K562 (cell line): ENCODE measurements around the gene SAPCD1. TPM values are rescaled to one million over a fixed set of nuclear protein-coding genes. Genes with fewer than 3 reads are reported as not detected.
A peak's percentile ranks its signal among the peaks of the same experiment; 100 is the strongest.

ENCODE experiments used
- ATAC-seq: fragments of 200-7000 bp; cut with Tn5 transposase; 3 replicates; pipeline ENCODE4 v1.9.1; 2020; ENCODE audit warnings: moderate library complexity
- BruUV-seq: library from RNA; stranded (reverse); fragments of 400-500 nt; replicated peaks from 2 replicates; lab custom pipeline; 2021; lab: Mats Ljungman, UMichigan
- CTCF ChIA-PET: fragments of 300-600 bp; formaldehyde crosslinking; extraction: SDS; loops from one replicate; lab custom pipeline; 2021; ENCODE audit warnings: low intra/inter-chr PET ratio; lab: Yijun Ruan, JAX
- POLR2A ChIA-PET: fragments of 300-600, 350-650 bp; sonication (Branson Sonifier 250); formaldehyde crosslinking; extraction: SDS; loops from one replicate; lab custom pipeline; 2021; ENCODE audit warnings: antibody characterized with exemption, inconsistent platforms; lab: Yijun Ruan, JAX
- DNase-seq, 4 experiments: peaks; one replicate each; pipeline versions ENCODE4 v3.0.0 to v3.0.0-alpha.2; 2011 to 2018; ENCODE audit warnings: low spot score in 3 of 4, mixed read lengths in 3 of 4; ENCODE audit errors: extremely low read depth in 1 of 4
- FAIRE-seq: peaks from 2 replicates; lab custom pipeline; 2011; peaks lifted over from hg19 to GRCh38; lab: Jason Lieb, UNC
- H2AFZ ChIP-seq: 2 replicates; pipeline ENCODE4 v1.6.0; 2011; ENCODE audit warnings: low read depth, low read length, control low read depth, inconsistent platforms
- H3K27ac ChIP-seq: fragments of 200-600 bp; 3 replicates; pipeline ENCODE4 v1.8.0; 2011; ENCODE audit warnings: low read depth, mild to moderate bottlenecking, control low read depth, inconsistent platforms, low read length, moderate library complexity, mixed read lengths; ENCODE audit errors: extremely low read depth
- H3K27me3 ChIP-seq, 2 experiments: fragments of 300-600 bp in 1 of 2; 2 replicates in 1 of 2; 3 replicates in 1 of 2; pipeline versions ENCODE4 v1.6.0 to v1.8.0; 2011; ENCODE audit warnings: inconsistent platforms in 2 of 2, low read length in 2 of 2, mild to moderate bottlenecking in 1 of 2, mixed read lengths in 1 of 2, moderate library complexity in 1 of 2; ENCODE audit not compliant: control insufficient read depth in 2 of 2, insufficient read depth in 2 of 2
- H3K36me3 ChIP-seq: fragments of 300-600 bp; 3 replicates; pipeline ENCODE4 v1.8.0; 2011; ENCODE audit warnings: mild to moderate bottlenecking, low read length, inconsistent platforms; ENCODE audit not compliant: control insufficient read depth, insufficient read depth
- H3K4me1 ChIP-seq, 2 experiments: fragments of 200-600 bp in 1 of 2; replicated peaks in 1 of 2; 2 replicates in 1 of 2; 3 replicates in 1 of 2; pipeline versions ENCODE4 v1.5.1 to v1.8.0; 2011; ENCODE audit warnings: inconsistent platforms in 2 of 2, low read length in 2 of 2, mild to moderate bottlenecking in 1 of 2, mixed read lengths in 1 of 2, moderate library complexity in 1 of 2; ENCODE audit not compliant: control insufficient read depth in 2 of 2, insufficient read depth in 2 of 2
- H3K4me2 ChIP-seq: 2 replicates; pipeline ENCODE4 v1.6.1; 2011; ENCODE audit warnings: low read length, control low read depth, inconsistent platforms, mixed read lengths; ENCODE audit not compliant: insufficient read depth
- H3K4me3 ChIP-seq: fragments of 200-600 bp; sonication (generic), shearing (Covaris generic); 2 replicates; pipeline ENCODE4 v1.5.1; 2016; ENCODE audit warnings: control low read depth, inconsistent platforms
- H3K79me2 ChIP-seq: fragments of 200-600 bp; 3 replicates; pipeline ENCODE4 v1.8.0; 2011; ENCODE audit warnings: low read length, inconsistent platforms; ENCODE audit not compliant: control insufficient read depth, insufficient read depth
- H3K9ac ChIP-seq, 2 experiments: 2 replicates each; pipeline versions ENCODE4 v1.6.0 to v1.6.1; 2011; ENCODE audit warnings: low read depth in 2 of 2, low read length in 2 of 2, control low read depth in 1 of 2, inconsistent platforms in 1 of 2, mild to moderate bottlenecking in 1 of 2, mixed read lengths in 1 of 2; ENCODE audit not compliant: insufficient read depth in 1 of 2
- H3K9me1 ChIP-seq: one replicate; pipeline ENCODE4 v1.6.0; 2011; ENCODE audit warnings: inconsistent platforms, mild to moderate bottlenecking, low read length, moderate library complexity; ENCODE audit not compliant: control insufficient read depth, insufficient read depth
- H3K9me3 ChIP-seq: replicated peaks from 2 replicates; pipeline ENCODE4 v1.5.1; 2011; ENCODE audit warnings: low read depth, low read length, inconsistent platforms; ENCODE audit not compliant: control insufficient read depth, insufficient read depth
- H4K20me1 ChIP-seq: replicated peaks from 2 replicates; pipeline ENCODE4 v1.6.1; 2011; ENCODE audit warnings: low read length, inconsistent platforms, mixed read lengths; ENCODE audit not compliant: control insufficient read depth, insufficient read depth
- CBFA2T2 ChIP-seq: fragments of 450-650 bp; conservative IDR thresholded peaks from 2 replicates; pipeline ENCODE4 v1.6.1; 2017; ENCODE audit warnings: mild to moderate bottlenecking
- CCAR2 ChIP-seq: fragments of 200-400 bp; formaldehyde crosslinking; IDR thresholded peaks from 2 replicates; pipeline ENCODE4 v1.6.1; 2017; ENCODE audit warnings: mild to moderate bottlenecking, low read depth, low read length
- CREBBP ChIP-seq: IDR thresholded peaks from one replicate; pipeline ENCODE4 v1.6.1; 2012; ENCODE audit warnings: low read depth, mild to moderate bottlenecking, control low read depth, inconsistent platforms, low read length
- GABPB2 ChIP-seq: fragments of 250-450 bp; sonication (Bioruptor Pico); conservative IDR thresholded peaks from 2 replicates; pipeline ENCODE4 v1.5.1; 2021; ENCODE audit warnings: mild to moderate bottlenecking
- HMGN3 ChIP-seq: IDR thresholded peaks from 2 replicates; pipeline ENCODE4 v1.6.1; 2011; ENCODE audit warnings: borderline replicate concordance, low read depth, mild to moderate bottlenecking, mixed read lengths, low read length; ENCODE audit not compliant: insufficient read length; ENCODE audit errors: extremely low read depth
- RBFOX2 ChIP-seq: fragments of 200-400 bp; formaldehyde crosslinking; IDR thresholded peaks from 2 replicates; pipeline ENCODE4 v1.6.1; 2017; ENCODE audit warnings: low read depth, mild to moderate bottlenecking, low read length, moderate library complexity
- THRA ChIP-seq: fragments of 450-650 bp; IDR thresholded peaks from 2 replicates; pipeline ENCODE4 v1.6.1; 2017; ENCODE audit warnings: mild to moderate bottlenecking, moderate library complexity
- WHSC1 ChIP-seq: IDR thresholded peaks from one replicate; pipeline ENCODE4 v1.6.1; 2012; ENCODE audit warnings: low read length, control low read depth, inconsistent platforms
- ZNF41 ChIP-seq: fragments of 250-450 bp; sonication (Bioruptor Pico); conservative IDR thresholded peaks from 2 replicates; pipeline ENCODE4 v1.4.0; 2020; ENCODE audit warnings: mild to moderate bottlenecking
- ZNF511 ChIP-seq: sonication (generic); formaldehyde crosslinking; IDR thresholded peaks from 2 replicates; pipeline ENCODE4 v1.8.0; 2022; ENCODE audit warnings: mild to moderate bottlenecking, missing genetic modification reagents
- WGBS: fragments of 100-300 bp; shearing (Covaris generic); methylation state at CpG from one replicate; pipeline ENCODE4 v1.1.6; 2016; ENCODE audit warnings: low coverage, mixed read lengths; ENCODE audit not compliant: insufficient coverage; ENCODE audit errors: missing lambda C conversion rate; 5-methylcytosine and 5-hydroxymethylcytosine counted together
- in situ Hi-C: fragments of 300-500 bp; cut with MboI; formaldehyde crosslinking; loops from 4 replicates; pipeline ENCODE4 v1.15.0; 2018; ENCODE audit warnings: inconsistent platforms, mixed read lengths
- intact Hi-C: fragments of 100-400 bp; cut with micrococcal nuclease; formaldehyde crosslinking; loops from 2 replicates; pipeline ENCODE4 v1.14.2; 2022
- polyA plus RNA-seq, 8 experiments: library from polyadenylated mRNA; depleted of rRNA in 4 of 8; stranded (reverse) in 5 of 8; unstranded in 3 of 8; fragments of >200 nt; fragmentation: Nextera tagmentation in 2 of 8; fragmentation: Illumina TruSeq in 1 of 8; extraction: Ambion mirVana in 2 of 8; extraction: Trizol in 1 of 8; gene quantifications; 2 replicates each; pipeline versions ENCODE4 v1.2.1 to v1.2.3, GENCODE V29; 2011 to 2014; ENCODE audit warnings: inconsistent platforms in 1 of 8, missing spikeins in 1 of 8
- total RNA-seq, 7 experiments: library from RNA; depleted of rRNA in 6 of 7; stranded (reverse); fragments of >200 nt in 6 of 7; fragmentation: Illumina TruSeq in 2 of 7; extraction: Trizol in 2 of 7; gene quantifications; 2 replicates each; pipeline versions ENCODE4 v1.2.1 to v1.2.3, GENCODE V29; 2011 to 2021; ENCODE audit warnings: low replicate concordance in 1 of 7

SAPCD1 gene
- total and polyA plus RNA-seq, 9 of the 15 experiments (the other 6 are each of a cell fraction or from before 2014, with no cell fraction given) = 2.6 to 30.2 (median 7.4) TPM

- WGBS = 47% methylated on average over 4 of the region's 4 CpGs
- ATAC-seq = no peak
- intact Hi-C loops (loop anchor here (10.0 kb wide), 1 partner anchor 230 kb away; the partner anchor contains the start of genes ATP6V1G2, DDX39B and NFKBIL1), in situ Hi-C loops (no loop called here)
- Histone ChIP-seq H3K4me2 (0 out of 2 replicates have a peak overlapping the region, but pooled peaks have one; percentile 4), H3K9me3 (no peaks in the 10 kb centered on the region), H3K79me2 (no peaks in the 10 kb centered on the region), H2AFZ (peak overlapping the region; percentile 50), H3K4me1 (peaks cover 47 to 87% of the 10 kb centered on the region in 2 experiments), H3K9me1 (peaks cover 6% of the 10 kb centered on the region), H4K20me1 (no peaks in the 10 kb centered on the region), H3K9ac (peak overlapping the region; percentile 1 to 88; a peak in 3 of 4 replicates), H3K4me3 (no peak overlapping the region), H3K27me3 (no peaks in the 10 kb centered on the region), H3K27ac (peak overlapping the region; percentile 31; the same call in 2 of the 3 replicates)
- DNase-seq = peak in 1 of 4 experiments; percentile 55
- FAIRE-seq = no peak
- ChIA-PET CTCF (no interaction called here), POLR2A (interaction anchor here (0.5 to 8.8 kb wide), 27 partner anchors 8 to 114 kb away, joined by 3 to 38 read pairs (median 4); partner anchors contain the start of genes C6orf47, CLIC1, CSNK2B and GPANK1)
- no TSS peak for BruUV-seq
- no peak for TF ChIP-seq CBFA2T2
- 0 out of 2 replicates have a peak, but pooled peaks have one; percentile 34 for TF ChIP-seq ZNF511
- peak; percentile 4 for TF ChIP-seq HMGN3
- TF ChIP-seq RBFOX2 = no peak
- peak; percentile 26 for TF ChIP-seq WHSC1
- no peak for TF ChIP-seq GABPB2 (CRISPR knock-in tag)
- TF ChIP-seq ZNF41 = no peak
- no peak for TF ChIP-seq THRA
- no peak for TF ChIP-seq CREBBP
- no peak for TF ChIP-seq CCAR2
- TF ChIP-seq, all 486 proteins: peak for 3
- H3K36me3 ChIP-seq = peaks cover 28% of the 10 kb centered on the region; the same call in 2 of the 3 replicates
Measured at GRCh38 chr6:31775184-31775583, 12.7 kb downstream of the SAPCD1 start.
